Dendritic cell treated with granulocyte-macrophage colony-stimulating factor and Interleukin-4, amounts not matched to agents 40 ng/mL and 50 ng/mL, for 4 days (primary cell): ENCODE measurements around the gene DAPK2.

Source experiments
- H3K27ac Mint-ChIP-seq: one replicate; pipeline ENCODE4 v1.8.0; 2022; ENCODE audit warnings: mild to moderate bottlenecking, mixed read lengths
- H3K27me3 Mint-ChIP-seq: one replicate; pipeline ENCODE4 v1.8.0; 2022; ENCODE audit warnings: mild to moderate bottlenecking, mixed read lengths
- H3K36me3 Mint-ChIP-seq: one replicate; pipeline ENCODE4 v1.8.0; 2022; ENCODE audit warnings: low read depth, mixed read lengths
- H3K4me1 Mint-ChIP-seq: one replicate; pipeline ENCODE4 v1.8.0; 2022; ENCODE audit warnings: low read depth, mixed read lengths
- H3K4me3 Mint-ChIP-seq: one replicate; pipeline ENCODE4 v1.8.0; 2022; ENCODE audit warnings: mild to moderate bottlenecking, moderate library complexity, mixed read lengths
- H3K9me3 Mint-ChIP-seq: one replicate; pipeline ENCODE4 v1.8.0; 2022; ENCODE audit warnings: mixed read lengths
- intact Hi-C: fragments of 100-400 bp; cut with micrococcal nuclease; formaldehyde crosslinking; loops from one replicate; pipeline ENCODE4 v1.15.0; 2022

DAPK2 gene

GRCh38 chr15:63872759-63873510 lies 173.3 kb downstream of the DAPK2 start:
- Mint-ChIP-seq H3K27ac (no peak overlapping the region), H3K4me1 (peaks cover 10% of the 10 kb centered on the region), H3K9me3 (peaks cover 8% of the 10 kb centered on the region), H3K4me3 (no peak overlapping the region), H3K36me3 (no peaks in the 10 kb centered on the region), H3K27me3 (no peaks in the 10 kb centered on the region)
- intact Hi-C loops, result no loop called here

- intact Hi-C loops, result no loop called here
These were observed 175.6 kb downstream of the DAPK2 start for GRCh38 chr15:63870487-63871209.

DNA sequence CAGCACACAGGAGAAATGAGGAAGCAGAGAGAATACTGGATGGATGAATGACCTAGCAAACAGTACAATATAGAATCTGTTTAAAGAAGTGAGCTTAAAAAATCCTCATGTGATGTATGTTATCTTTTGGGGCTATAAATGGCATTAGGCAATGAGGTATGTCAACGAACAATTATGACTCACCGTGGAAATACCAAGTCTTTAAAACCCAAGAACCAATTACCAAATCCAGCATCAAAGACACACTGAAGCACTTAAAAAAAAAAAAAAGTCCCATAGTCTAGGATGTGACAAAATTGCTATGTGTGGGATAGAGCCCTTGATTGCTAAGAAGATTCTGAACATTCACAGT lies 176.3 kb downstream of the DAPK2 start:
- Mint-ChIP-seq H3K36me3 (no peaks in the 10 kb centered on the region), H3K4me1 (peaks cover 10% of the 10 kb centered on the region), H3K27me3 (no peaks in the 10 kb centered on the region), H3K4me3 (no peak overlapping the region), H3K9me3 (peaks cover 8% of the 10 kb centered on the region), H3K27ac (no peak overlapping the region)
- intact Hi-C loops, result no loop called here

More at GRCh38 chr15:63870487-63871209, 175.6 kb downstream of the DAPK2 start:
- no peak overlapping the region for H3K27ac Mint-ChIP-seq
- peaks cover 8% of the 10 kb centered on the region for H3K9me3 Mint-ChIP-seq
- H3K27me3 Mint-ChIP-seq, result no peaks in the 10 kb centered on the region
- H3K36me3 Mint-ChIP-seq, result no peaks in the 10 kb centered on the region
- no peak overlapping the region for H3K4me3 Mint-ChIP-seq
- H3K4me1 Mint-ChIP-seq, result peaks cover 10% of the 10 kb centered on the region

- H3K4me3 Mint-ChIP-seq, result no peak overlapping the region
- H3K4me1 Mint-ChIP-seq, result peaks cover 10% of the 10 kb centered on the region
- H3K27me3 Mint-ChIP-seq, result no peaks in the 10 kb centered on the region
- H3K27ac Mint-ChIP-seq, result no peak overlapping the region
- H3K9me3 Mint-ChIP-seq, result peaks cover 8% of the 10 kb centered on the region
- intact Hi-C loops, result no loop called here
- no peaks in the 10 kb centered on the region for H3K36me3 Mint-ChIP-seq
These were observed 176.8 kb downstream of the DAPK2 start for GRCh38 chr15:63869371-63870042.

DNA sequence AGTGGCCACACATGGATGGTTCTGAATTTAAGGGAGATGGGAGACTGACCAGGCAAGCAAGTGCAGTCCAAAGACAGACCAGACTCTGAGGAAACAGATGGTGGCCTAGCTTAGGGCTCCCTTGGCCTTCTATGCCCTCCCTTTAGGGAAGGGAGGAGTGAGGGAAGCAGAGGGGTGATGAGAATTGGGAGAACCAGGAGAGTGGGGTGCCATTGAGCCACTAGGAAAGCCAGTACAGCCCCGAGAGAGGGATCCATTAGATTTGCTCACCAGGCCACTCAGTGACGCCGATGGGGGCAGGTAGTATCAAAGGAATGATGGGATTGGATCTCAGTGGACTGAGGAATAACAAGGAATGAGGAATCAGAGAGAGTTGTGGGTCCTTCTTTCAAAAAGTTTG lies 182.1 kb downstream of the DAPK2 start:
- no peaks in the 10 kb centered on the region for H3K36me3 Mint-ChIP-seq
- no peak overlapping the region for H3K27ac Mint-ChIP-seq
- intact Hi-C loops, result no loop called here
- H3K4me1 Mint-ChIP-seq, result peaks cover 18% of the 10 kb centered on the region
- no peaks in the 10 kb centered on the region for H3K9me3 Mint-ChIP-seq
- H3K4me3 Mint-ChIP-seq, result no peak overlapping the region
- H3K27me3 Mint-ChIP-seq, result peaks cover 2% of the 10 kb centered on the region

DNA sequence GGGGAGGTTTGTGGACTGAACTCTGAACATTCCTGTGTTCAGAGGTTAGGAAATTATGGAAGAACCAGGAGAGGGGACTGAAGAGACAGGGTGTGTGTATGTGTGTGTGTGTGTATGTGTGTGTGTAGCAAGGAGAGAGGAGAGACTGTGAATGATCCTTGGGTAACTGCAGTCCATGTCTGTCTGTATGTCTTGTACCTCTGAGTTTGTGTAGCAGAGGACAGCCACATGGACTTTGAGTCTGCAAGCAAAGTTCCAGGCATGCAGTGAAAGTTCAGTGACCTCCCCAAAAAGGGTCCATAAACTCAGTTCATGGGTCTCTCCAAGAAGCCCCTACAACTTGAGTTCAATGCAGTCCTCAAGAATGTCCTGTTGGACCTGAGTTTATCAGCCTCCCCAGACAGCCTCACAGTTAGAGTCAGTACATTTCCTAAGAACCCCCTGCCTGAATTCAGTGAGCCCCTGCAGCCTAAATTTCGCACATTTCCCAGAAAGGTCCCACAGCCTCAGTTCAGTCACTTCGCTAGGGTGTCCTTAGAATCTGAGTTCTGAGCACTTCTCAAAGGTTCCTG lies 184.3 kb downstream of the DAPK2 start:
- H3K9me3 Mint-ChIP-seq, result no peaks in the 10 kb centered on the region
- H3K4me1 Mint-ChIP-seq, result peaks cover 26% of the 10 kb centered on the region
- H3K27me3 Mint-ChIP-seq, result peaks cover 2% of the 10 kb centered on the region
- no peak overlapping the region for H3K27ac Mint-ChIP-seq
- intact Hi-C loops, result no loop called here
- no peaks in the 10 kb centered on the region for H3K36me3 Mint-ChIP-seq
- H3K4me3 Mint-ChIP-seq, result no peak overlapping the region

GRCh38 chr15:63860555-63860954 lies 185.7 kb downstream of the DAPK2 start:
- Mint-ChIP-seq H3K4me1 (peaks cover 26% of the 10 kb centered on the region), H3K27me3 (peaks cover 2% of the 10 kb centered on the region), H3K27ac (no peak overlapping the region), H3K36me3 (no peaks in the 10 kb centered on the region), H3K4me3 (no peak overlapping the region), H3K9me3 (no peaks in the 10 kb centered on the region)
- intact Hi-C loops, result no loop called here

DNA sequence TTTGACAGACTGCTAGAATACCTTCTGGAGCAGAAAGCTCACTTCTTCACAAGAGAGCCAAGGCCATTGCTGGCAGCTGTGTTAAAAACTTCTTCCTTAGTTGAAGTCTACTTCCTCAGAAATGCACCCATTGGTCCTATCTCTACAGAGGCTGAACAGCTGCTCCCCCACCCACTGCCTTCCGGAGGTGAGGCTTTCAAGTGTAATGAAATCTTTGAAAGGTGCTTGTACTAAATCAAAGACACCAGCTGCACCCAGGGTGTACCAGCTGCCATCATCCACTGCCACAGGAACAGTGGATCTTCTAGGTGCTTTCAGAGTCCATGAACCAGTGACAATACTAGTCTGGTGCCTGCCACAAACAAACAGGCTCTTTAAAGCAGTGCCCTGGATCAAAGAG lies 186.1 kb downstream of the DAPK2 start:
- Mint-ChIP-seq H3K27ac (no peak overlapping the region), H3K4me3 (no peak overlapping the region), H3K27me3 (peaks cover 2% of the 10 kb centered on the region), H3K9me3 (no peaks in the 10 kb centered on the region), H3K4me1 (peaks cover 26% of the 10 kb centered on the region), H3K36me3 (no peaks in the 10 kb centered on the region)
- intact Hi-C loops, result no loop called here

DNA sequence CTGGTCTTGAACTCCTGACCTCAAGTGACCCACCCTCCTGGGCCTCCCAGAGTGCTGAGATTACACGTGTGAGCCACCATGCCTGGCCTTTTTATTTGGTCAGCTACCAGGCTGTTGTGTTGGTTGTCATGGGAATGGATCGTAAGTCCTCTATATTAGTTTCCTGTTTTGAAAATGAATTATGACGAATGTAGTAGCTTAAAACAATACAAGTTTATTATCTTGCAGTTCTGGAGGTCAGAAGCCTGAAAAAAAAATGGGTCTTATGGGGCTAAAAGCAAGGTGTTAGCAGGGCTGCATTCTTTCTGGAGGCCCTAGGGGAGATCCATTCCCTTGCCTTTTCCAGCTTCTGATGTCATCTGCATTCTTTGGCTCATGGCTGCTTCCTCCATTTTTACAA lies 187.4 kb downstream of the DAPK2 start:
- Mint-ChIP-seq H3K4me1 (peaks cover 26% of the 10 kb centered on the region), H3K9me3 (no peaks in the 10 kb centered on the region), H3K27me3 (no peaks in the 10 kb centered on the region), H3K27ac (no peak overlapping the region), H3K36me3 (no peaks in the 10 kb centered on the region), H3K4me3 (no peak overlapping the region)
- intact Hi-C loops, result no loop called here

DNA sequence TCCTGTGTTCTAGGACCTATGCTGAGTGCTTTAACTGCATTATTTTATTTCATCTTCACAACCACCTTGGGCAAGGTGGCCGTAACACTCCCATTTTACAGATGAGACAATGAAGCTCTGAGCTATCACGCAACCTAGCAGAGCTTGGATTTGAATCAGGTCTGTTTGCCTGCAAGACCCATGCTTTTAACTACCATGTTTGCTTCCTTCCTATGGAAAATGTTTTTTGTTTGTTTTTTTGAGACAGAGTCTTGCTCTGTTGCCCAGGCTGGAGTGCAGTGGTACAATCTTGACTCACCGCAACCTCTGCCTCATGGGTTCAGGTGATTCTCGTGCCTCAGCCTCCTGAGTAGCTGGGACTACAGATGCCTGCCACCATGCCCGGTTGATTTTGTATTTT lies 187.8 kb downstream of the DAPK2 start:
- H3K27ac Mint-ChIP-seq, result no peak overlapping the region
- no peaks in the 10 kb centered on the region for H3K27me3 Mint-ChIP-seq
- H3K4me3 Mint-ChIP-seq, result no peak overlapping the region
- peaks cover 26% of the 10 kb centered on the region for H3K4me1 Mint-ChIP-seq
- no peaks in the 10 kb centered on the region for H3K9me3 Mint-ChIP-seq
- intact Hi-C loops, result no loop called here
- no peaks in the 10 kb centered on the region for H3K36me3 Mint-ChIP-seq

DNA sequence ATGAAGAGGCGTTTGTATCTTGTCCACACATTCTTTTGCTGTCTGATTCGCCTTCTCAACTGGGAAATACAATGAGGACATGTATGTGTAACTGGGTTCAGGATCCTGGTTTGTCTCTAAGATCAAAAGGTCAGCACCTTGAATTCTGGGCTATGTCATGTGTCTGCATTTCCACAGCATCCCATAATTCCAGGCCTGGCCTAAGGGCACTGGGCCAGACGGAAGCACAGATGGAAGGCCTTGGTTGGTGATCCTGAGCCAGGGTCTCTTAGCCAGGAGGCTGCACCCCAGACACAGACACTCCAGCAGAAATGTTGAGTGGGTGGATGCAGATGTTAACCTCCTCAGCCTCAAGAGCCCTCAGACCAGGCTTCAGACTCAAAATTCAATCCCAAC lies 188.8 kb downstream of the DAPK2 start:
- Mint-ChIP-seq H3K27me3 (no peaks in the 10 kb centered on the region), H3K4me1 (peaks cover 26% of the 10 kb centered on the region), H3K4me3 (no peak overlapping the region), H3K9me3 (no peaks in the 10 kb centered on the region), H3K27ac (no peak overlapping the region), H3K36me3 (no peaks in the 10 kb centered on the region)
- intact Hi-C loops, result no loop called here
